SK-N-MC (cell line): ENCODE results near the gene RPL15.
"Not testable (repeated sequence)": the region's sequence is repeated elsewhere in the genome, so short reads cannot be mapped to it uniquely, and the experiment has no call there.

Source experiments
- EZH2 ChIP-seq: fragments of 200-600 bp; sonication (generic); IDR thresholded peaks from one replicate; pipeline ENCODE4 v1.6.1; 2017; ENCODE audit warnings: antibody characterized with exemption
- POLR2AphosphoS5 ChIP-seq: IDR thresholded peaks from 2 replicates; pipeline ENCODE4 v1.6.1; 2012; ENCODE audit warnings: mild to moderate bottlenecking, low read depth, low read length, borderline replicate concordance

DNA sequence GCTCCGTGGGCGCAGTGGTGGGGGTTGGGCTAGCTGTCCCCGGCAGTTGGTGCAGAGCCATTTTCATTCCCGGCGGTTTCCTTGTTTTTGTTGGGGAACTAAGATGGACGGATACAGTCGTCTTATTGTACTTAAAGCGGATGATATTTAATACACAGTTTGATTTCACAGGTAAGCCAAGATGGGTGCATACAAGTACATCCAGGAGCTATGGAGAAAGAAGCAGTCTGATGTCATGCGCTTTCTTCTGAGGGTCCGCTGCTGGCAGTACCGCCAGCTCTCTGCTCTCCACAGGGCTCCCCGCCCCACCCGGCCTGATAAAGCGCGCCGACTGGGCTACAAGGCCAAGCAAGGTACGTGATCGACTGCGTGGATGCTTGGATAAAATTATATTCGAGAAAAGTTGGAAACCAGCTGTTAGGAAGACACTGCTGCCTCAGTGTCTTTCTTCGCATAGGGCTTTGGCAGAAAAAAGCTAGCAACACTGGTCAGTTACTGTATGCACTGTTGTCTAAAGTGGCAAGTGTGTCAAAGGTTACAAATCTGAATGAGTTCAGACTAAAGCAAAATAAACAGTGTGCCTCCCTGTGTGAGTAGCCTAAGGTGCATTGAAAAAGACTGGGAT is 859 bp downstream of the RPL15 start:
- TF ChIP-seq EZH2, POLR2AphosphoS5: not testable (repeated sequence)
